NCI-H524 treated with DMSO at 0.1 percent for 48 hours (cell line): ENCODE results near the gene HDGFL2.

ENCODE experiments used
- DNase-seq: peaks from one replicate; lab custom pipeline; 2025; lab: John Stamatoyannopoulos, UW

The HDGFL2 gene

DNA sequence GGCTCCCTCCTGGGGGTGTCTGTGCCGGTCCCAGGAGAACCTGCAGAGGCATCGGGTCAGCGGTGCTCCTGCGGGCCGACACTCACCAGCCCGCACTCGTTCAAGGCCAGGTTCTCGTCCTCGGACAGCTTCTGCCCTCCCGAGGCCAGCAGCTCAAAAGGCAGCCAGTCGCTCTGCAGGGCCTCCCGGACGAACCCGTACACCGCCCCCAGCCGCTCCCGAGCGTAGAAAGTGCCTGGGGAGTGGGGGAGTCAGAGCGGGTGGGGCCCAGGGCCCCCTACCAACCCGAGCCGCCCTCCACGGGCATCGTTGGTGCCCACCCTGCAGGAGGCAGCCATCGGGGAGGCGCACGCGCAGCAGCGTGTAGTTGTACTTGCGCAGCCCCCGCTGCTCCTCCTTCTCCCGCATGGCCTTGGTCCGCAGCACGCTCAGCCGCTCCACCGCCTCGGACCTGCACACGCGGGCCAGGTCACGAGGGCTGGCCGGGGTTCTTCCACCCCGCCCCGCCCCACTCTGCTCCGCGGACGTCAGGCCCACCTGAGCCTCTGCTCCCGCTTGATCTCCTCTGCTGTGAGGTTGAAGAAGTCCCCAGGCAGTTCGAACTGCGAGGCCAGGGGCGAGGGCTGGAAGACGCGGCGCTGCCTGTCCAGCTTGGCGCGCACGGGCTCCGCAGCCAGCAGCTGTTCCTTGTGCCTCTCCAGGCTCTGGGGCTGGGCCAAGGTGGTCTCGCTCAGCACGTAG is 26.0 kb upstream of the HDGFL2 start:
- no peak for DNase-seq

DNA sequence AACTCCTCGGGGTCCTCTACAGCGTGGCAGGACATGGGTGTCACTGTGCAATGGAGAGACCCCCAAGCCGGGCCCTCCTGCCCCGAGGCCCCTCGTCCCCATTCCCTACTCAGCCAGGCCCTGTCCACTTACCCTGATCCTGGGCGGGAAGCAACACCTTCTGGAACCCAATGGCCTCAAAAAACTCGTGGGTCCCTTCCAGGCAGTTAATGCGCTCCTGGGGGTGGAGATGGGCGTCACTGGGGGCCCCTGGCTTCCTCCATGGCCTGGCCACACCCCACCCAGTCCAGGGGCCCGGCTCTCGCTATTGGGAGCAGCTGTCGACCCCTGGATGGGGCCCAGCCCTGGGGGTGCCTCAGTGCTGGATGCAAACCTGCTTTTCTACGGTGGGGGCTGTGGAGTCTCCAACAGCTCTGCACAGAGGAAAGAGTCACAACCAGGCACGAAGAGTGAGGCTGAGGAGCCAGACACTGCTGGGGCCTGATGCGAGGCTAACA is 25.3 kb upstream of the HDGFL2 start:
- no peak for DNase-seq

DNA sequence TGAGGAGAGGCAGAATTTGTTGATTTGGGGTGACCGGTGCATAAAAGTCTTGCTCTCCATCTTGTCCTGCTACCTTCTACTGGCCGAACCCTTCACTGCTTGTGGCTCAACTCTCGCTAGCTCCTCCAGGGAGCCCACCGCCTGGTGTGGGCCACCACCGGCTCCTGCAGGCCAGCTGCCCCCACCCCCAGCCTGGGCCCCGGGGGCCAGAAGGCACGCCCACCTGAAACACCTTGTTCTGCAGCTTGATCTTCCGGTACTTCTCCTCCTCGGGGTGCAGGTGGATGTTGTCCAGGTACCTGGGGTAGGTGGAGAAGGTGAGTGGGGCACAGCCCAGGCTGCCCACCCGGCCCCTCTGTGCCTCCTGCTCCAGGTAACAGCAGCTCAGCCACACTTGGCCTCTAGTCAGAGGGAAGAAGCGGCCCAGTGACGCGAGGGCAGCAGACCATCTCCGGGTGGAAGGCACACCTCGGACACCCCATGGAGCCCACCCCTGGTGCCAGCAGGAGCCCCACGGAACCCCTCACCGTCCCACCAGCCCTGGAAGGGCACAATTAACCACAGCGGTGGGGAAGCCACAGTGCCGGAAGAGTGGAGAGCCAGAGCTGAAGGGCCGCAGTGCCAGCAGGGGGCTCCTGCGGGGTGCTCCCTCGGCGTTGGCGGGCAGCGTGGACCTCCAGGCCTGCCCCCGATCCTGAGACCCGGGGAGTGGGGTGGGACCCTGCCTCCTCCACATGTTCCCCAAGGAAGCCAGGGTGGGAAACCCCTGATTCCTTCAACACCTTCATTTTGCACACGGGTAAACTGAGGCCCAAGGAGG is 24.6 kb upstream of the HDGFL2 start:
- DNase-seq = no peak

DNA sequence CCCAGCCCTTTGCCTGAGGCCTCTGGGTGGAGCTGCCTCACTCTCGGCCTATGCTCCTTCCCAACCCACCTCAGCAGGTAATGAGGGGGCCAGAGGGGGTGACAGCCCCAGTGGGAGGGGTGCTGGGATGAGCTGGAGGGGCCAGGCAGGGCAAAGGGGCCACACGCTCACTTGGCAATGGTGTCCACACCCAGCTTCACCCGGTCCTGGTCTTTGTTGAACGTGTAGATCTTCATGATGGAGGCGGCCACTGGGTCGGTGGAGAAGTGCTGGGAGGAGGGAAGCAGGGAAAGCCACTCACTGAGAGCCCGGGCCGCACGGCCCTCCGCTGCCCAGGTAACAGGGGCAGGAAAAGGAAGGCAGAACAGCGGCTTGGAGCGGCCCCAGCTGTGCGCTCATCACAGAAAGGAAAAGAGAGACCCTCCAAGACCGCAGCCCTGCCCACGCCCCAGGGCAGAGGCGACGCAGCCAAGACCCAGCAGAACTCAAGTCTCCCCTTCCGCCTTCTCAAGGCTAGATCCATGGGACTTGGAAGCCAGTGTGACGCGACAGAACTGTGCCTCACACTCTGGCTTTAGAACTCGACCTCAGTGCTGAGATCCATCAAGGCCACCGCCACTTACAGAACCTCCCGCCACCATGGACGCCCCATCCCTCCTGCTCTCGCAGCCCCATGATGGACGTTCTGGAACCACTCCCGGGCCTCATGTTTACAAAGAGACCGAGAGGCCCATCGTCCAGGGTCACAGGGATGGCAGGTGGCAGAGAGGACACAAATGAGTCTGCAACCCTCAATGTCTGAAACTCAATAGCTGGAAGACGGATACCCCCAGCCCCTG is 23.7 kb upstream of the HDGFL2 start:
- DNase-seq = no peak

DNA sequence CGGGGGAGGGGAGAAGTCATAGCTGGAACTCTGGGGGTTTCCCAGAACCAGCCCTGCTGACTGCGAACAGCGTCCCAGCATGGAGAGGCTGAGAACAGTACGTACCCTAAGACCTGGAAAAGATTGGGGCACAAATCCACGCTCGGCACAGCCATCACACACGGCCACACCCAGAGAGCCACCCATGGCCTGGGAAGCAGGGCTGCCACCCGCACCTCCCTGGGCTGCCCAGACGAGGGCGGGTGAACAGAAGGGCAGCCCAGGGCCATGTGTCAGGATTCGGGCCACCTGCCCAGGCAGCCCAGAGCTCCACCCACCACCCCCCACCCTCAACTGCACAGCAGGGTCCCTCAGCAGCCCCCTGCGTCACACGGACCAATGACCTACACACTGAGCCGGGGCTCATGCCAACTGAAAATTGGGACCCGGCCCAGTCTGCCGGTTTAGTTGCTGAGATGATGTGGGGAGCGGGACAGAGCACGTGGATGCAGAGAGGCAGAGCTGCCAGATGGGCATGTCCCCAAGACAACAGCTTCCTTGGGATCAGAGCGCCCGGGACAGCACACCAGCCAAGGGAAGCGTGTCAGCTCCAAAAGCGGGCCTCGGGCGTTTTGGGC is 23.0 kb upstream of the HDGFL2 start:
- DNase-seq = peak; percentile 44

DNA sequence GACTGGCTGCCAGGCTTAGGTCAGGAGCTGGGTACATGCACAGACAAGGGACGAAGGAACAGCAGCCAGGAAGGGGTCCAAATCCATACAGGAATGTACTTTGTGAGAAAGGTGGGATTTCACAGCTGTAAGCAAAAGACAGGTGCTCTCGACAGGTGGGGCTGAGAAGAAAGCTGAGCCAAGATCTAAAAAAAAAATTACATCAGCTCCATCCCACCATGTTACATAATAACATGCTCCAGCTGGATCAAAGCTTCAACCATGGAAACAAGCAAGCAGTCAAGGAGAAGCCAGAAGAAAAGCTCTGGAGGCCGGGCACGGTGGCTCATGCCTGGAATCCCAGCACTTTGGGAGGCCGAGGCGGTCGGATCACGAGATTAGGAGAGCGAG is 22.5 kb upstream of the HDGFL2 start:
- no peak for DNase-seq

DNA sequence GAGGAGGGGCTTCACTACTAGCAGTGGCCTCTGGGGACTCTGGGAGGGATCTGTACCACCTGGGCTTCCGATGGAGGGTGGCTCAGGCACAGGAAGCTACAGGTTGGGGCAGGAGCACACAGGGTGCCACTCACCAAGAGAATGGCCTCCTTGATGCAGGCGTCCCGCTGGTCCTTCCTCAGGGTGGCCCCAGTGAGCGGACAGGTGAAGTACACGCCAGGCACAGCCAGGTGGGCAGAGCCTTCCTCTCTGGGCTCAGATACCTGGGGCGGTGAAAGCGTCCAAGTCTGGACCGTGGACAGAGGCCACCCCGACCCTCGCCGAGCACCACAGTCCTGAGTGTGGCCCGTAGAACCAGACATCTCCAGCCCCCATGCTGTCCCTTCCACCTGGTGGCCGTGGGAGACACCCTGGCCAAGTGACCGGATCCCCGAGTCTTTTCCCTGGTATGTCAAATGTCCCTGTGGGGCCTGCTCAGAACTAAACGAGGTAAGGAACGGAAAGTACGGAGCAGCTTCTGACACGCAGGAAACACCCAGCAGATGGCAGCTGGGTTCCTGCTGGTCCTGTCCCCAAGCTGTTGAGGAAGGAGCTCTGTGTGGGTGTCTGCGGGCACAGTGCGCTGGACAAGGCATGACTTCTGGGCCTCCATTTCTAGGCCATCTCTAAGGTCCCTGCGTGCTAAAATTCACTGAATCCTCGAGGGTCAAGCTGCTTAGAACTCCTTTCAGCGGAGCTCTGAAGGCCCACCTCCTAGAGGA is 19.7 kb upstream of the HDGFL2 start:
- DNase-seq = no peak

DNA sequence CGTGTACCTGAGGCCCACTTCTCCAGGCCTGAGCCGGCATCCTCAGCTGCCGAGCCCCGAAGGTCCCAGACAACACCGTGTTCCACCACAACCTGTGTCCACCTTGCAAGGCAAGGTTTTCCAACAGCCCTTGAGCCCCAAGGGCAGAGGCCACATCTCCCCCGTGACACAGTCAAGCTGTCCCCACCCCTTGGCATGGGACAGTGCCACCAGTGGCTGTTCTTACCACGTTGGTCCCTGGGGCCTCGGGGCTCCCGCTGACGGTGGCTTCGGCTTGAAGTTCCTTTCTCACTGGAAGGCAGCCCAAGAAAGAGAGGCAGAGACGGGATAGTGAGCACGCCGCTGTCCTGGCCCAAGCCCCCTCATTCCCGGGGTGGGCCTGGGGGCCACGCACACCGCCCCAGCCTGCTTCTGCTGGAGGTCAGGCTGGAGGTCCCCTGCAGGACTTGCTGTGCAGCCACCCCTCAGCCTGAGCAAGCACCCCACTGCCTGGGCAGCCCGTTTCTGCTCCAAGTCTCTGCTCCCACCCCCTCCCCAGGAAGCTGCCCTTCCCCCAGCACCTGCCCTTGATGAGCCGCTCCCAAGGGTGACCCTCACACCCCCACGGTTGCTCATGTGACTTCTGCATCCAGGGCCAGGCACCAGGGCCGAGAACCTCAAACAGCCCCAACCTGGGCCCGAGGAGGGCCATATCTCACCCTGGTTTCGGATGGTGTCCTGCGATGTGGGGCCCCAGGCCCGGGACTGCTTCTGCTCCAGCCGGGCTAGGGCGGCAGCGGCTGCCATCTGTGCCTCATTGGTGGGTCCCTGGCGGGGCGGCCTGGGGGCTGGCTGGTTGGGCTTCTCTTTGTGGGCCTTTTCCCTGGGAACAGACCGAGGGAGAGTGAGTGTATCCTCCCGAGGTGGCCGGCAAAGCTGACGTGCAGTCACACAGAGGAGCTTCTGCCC is 18.6 kb upstream of the HDGFL2 start:
- DNase-seq = no peak

DNA sequence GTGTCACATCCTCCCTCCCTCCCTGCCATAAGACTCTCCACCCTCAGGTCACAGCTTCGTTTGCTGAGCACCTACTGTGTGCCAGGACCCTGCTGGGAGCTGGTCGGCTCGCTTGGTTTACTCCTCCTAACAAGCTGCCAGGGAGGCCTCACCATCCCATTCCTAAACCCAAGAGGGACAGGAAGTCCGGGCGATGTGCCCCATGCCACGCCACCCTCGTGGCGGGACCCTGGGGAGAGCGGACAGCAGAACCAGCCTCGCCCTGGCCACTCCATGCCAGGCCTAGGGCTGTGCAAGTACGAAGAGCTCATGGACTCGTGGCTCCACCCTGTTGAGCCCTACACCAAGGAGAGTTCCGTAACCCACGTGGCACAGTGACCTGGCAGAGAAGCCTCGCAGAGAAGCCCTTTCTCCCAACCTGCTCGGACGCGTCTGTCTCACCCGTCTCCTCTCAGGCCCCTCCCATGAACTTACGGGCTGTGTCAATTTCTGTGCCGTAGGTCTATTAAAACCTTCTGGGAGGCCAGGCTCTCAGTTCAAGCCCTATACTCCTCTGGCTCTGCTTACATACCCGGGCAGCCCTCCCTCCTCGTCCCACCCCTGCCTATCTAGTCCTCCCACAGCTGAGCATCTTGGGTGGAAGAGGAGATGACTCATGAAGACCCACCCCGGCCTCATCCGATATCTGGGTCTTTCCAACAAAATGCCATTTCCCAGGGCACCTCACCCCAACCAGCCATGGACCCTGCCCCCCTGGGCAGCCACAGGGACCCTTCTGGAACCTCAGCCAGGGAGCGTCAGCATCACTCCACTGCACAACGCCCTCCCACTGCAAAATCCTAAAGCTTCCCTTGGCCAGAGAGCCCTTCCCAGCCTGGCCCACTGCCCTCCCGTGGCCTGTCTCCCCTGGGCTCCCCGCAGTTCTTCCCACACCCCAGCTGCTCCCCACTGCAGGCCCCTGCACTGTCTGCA is 17.1 kb upstream of the HDGFL2 start:
- DNase-seq = no peak

DNA sequence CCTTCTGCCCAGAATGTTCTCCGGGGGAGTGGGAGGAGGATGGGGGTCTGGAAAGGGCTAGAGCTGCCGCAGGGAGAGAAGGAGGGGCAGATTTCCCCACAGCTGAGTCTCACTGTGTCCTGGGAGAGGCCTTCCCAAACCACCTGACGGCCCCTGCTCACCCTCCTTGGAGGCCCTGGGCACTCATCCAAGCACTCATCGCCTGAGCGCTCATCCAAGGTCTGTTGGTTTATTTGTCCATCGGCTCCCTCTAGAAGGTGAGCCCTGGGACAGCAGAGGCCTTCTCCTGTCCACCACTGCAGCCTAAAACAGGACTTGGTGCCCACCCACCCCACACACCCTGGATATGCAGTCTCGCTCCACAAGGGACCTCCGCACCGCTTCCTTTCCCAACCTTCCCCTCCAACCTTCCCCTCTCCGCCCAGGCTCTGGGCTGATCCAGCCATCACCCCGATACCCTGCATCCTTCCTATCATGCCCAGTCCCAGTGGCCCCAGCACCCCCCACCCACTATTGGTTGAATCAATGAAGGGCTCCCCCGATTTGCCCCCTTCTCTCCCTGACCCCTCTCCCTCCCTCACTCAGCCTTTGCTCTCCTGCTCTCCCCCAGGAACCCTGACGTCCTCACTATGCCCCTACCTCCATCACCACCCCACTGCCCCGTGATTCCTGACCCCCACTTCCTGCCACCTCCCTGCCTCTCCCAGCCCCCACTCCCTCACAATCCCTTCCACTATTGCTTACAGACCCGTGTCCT is 16.2 kb upstream of the HDGFL2 start:
- DNase-seq = peak; percentile 41

DNA sequence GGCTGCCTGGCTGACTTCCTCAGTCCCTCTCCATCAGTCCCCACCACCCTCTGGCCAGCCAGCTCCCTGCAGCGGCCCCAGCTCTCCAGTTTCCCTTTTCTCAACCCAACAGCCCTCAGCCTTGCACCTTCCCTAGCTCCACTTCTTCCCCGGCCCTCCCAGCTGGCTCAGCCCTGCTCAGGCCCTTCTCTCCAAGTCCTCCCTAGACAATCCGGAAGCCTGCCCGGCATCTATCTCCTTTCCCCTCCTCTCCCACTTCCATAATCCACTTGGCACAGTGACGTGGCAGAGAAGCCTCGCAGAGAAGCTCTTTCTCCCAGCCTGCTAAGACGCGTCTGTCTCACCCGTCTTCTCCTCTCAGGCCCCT is 15.6 kb upstream of the HDGFL2 start:
- DNase-seq = peak; percentile 91

DNA sequence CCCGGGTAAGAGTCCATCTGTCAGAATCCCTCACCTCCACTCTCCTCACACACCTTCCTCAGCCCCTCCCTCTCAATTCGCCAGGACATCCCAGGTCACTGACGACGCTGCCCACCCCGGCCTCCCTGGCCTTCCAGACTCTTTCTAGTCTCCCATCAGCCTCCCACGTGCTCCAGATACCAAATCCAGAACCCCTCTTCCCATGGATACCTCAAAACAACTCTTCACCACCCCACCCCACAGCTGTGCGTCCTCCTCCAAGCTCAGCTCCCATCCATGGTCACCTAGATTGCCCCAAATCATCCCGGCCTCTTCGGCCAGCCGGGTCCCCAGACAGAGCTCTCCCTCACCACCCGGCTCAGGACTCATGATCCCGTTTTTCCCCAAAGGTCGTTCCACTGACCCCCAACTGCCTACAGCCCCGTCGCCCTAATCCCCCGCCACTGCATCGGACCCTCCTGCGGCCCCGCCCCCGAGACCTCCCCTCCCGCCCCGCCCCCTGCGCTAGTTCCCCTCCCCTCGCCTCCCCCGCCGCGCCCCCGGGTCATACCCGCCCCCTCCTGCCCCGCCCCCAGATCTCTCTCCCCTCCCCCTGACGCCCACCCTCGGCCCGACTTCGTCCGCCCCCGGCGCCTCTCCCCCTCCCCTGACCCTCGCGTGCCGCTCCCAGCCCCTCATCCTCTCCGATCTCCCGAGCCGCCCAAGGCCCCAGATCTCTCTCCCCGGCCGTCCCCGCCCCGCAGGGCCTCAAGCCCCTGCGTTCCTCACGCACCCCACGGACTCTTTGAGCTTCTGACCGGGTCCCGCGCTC is 15.0 kb upstream of the HDGFL2 start:
- DNase-seq = peak; percentile 51

DNA sequence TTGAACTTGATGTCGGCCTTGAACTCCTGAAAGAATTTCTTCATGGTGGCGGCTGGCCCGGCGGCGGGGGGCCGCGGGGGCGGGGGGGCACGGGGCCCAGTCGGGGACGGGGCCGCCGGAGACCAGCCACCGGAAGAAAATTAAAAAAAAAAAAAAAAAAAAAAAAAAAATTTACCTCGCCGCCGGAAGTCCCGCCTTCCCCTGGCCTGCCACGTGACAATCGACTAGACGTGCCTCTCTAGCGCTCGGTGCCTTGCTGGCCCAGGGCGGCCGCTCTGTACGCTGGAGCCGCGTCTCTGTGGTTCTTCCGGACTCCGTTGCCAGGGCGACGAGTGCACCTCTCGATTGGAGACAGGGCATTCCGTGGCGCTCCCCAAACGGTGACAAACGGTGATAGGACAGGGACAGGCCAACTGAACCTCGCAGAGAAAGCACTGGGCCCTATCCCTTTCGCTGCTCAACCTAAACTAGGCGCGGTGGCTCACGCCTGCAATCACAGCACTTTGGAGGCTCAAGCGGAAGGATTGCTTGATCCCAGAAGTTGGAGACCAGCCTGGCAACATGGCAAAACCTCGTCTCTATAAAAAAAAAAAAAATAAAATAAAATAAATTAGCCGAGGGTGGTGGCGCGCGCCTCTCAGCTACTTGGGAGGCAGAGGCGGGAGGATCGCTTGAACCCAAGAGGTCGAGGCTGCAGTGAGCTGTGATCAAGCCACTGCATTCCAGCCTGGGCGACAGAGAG is 14.3 kb upstream of the HDGFL2 start, which contains the start of gene UBXN6:
TSS of gene UBXN6 (minus strand) at position 141 of the 742 bp plus-strand sequence. CDS start at position 44, 97 bp downstream.
- DNase-seq = peak; percentile 89

DNA sequence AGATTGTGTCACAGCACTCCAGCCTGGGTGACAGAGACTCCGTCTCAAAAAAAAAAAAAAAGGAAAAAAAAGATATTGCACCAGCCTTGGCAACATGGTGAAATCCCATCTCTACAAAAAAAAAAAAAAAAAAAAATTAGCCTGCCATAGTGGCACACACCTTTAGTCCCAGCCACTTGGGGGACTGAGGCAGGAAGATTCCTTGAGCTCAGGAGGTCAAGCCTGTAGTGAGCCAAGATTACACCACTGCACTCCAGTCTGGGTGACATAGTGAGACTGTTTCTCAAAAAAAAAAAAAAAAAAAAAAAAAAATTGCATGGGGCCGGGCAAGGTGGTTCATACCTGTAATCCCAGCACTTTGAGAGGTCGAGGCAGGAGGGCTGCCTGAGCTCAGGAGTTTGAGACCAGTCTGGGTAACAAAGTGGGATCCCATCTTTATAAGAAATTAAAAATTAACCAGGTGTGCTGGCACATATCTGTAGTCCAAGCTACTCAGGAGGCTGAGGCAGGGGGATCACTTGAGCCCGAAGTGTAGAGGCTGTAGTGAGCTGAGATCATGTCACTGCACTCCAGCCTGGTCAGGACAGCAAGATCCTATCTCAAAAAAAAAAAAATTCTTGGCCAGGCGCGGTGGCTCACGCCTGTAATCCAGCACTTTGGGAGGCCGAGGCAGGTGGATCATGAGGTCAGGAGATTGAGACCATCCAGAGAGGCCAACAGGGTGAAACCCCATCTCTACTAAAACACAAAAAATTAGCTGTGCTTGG is 7.1 kb upstream of the HDGFL2 start:
- DNase-seq = no peak

DNA sequence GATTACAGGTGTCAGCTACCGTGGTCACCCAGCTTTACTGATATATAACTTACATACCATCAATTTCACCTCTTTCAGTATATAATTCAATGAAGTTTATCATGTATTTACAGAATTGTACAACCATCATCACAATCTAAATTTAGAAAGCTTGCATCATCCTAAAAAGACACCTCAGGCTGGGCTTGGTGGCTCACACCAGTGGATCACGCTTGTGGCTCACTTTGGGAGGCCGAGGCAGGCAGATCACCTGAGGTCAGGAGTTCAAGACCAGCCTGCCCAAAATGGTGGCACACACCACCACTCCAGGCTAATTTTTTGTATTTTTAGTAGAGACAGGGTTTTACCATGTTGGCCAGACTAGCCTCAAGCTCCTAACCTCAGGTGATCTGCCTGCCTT is 4.3 kb upstream of the HDGFL2 start:
- no peak for DNase-seq
